Mesodermal cell (in vitro differentiated cells): ENCODE measurements around the gene COX10.
"Not testable (repeated sequence)": the region's sequence is repeated elsewhere in the genome, so short reads cannot be mapped to it uniquely, and the experiment has no call there.

Source experiments
- H3K27ac ChIP-seq: 2 replicates; pipeline ENCODE4 v1.7.0; 2013; ENCODE audit warnings: mild to moderate bottlenecking, low read depth, low read length, moderate library complexity; ENCODE audit not compliant: severe bottlenecking
- H3K36me3 ChIP-seq: 2 replicates; pipeline ENCODE4 v1.7.1; 2013; ENCODE audit warnings: mild to moderate bottlenecking, low read length, moderate library complexity; ENCODE audit not compliant: control insufficient read depth, insufficient read depth
- H3K4me1 ChIP-seq: one replicate; pipeline ENCODE4 v1.7.1; 2013; ENCODE audit warnings: mild to moderate bottlenecking, low read length; ENCODE audit not compliant: insufficient read depth, control insufficient read depth, poor library complexity, severe bottlenecking
- H3K4me3 ChIP-seq: 2 replicates; pipeline ENCODE4 v1.7.0; 2013; ENCODE audit warnings: low read length, control low read depth, mild to moderate bottlenecking; ENCODE audit not compliant: insufficient read depth, poor library complexity, severe bottlenecking; ENCODE audit errors: extremely low read depth
- H3K9me3 ChIP-seq: 2 replicates; pipeline ENCODE4 v1.7.1; 2013; ENCODE audit warnings: mild to moderate bottlenecking, low read length, moderate library complexity; ENCODE audit not compliant: control insufficient read depth
- WGBS, 2 experiments: methylation state at CpG; one replicate each; pipeline ENCODE4 v1.1.5; 2013; ENCODE audit warnings: missing lambda C conversion rate in 2 of 2; ENCODE audit not compliant: insufficient coverage in 2 of 2; 5-methylcytosine and 5-hydroxymethylcytosine counted together

COX10 gene

DNA sequence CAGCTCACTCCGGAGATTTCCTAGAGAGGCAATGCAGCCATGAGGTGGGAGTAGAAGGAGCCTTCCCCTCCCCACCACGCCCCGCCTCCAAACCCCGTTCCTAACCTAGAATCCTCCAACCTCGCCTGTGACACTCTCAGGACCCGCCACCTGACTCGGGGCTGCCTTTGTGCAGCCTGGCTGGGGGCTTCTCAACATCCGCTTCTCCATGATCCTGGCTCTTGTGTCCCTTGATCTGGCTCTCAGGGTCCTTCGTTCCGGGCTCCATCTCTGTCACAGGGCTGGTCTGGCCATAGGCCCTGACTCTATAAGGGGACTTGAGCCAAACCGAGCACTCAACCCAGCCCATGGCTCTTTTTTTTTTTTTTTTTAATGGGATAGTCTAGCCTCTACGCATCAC, 143.1 kb downstream of the COX10 start:
- Histone ChIP-seq H3K4me1 (no peaks in the 10 kb centered on the region), H3K4me3 (no peak overlapping the region), H3K36me3 (peaks cover 5% of the 10 kb centered on the region), H3K27ac (no peak overlapping the region), H3K9me3 (peaks cover 11% of the 10 kb centered on the region)
- 96 to 98% methylated on average over 5 to 11 of the region's 12 CpGs for WGBS, 2 experiments

DNA sequence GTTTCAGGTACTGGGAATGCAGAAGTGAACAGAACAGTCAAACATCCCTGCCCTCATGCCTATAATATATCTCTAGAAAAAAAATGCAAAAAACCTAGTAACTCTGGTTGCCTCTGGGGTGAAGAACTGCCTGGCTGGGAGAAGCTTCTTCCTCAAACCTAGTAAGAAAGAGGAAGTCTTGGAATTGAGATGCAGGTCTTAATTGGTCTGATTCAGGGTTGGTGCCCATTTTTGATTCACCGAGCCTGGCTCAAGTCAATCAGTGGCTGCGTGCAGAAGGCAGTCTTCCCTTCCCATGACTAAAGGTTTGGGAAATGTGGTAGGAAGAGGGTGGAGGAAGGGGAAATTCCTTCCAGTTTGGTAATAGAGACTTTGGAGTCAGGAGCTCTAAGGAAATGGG, 145.0 kb downstream of the COX10 start:
- H3K4me1 ChIP-seq: no peaks in the 10 kb centered on the region
- H3K9me3 ChIP-seq: peaks cover 11% of the 10 kb centered on the region
- H3K36me3 ChIP-seq: no peaks in the 10 kb centered on the region
- H3K27ac ChIP-seq: no peak overlapping the region
- H3K4me3 ChIP-seq: no peak overlapping the region
- WGBS, 2 experiments: 75 to 94% methylated on average over 2 of the region's 2 CpGs

- H3K27ac ChIP-seq: no peak overlapping the region
- 93 to 95% methylated on average over 4 of the region's 4 CpGs for WGBS, 2 experiments
- no peaks in the 10 kb centered on the region for H3K9me3 ChIP-seq
- H3K4me1 ChIP-seq: no peaks in the 10 kb centered on the region
- H3K36me3 ChIP-seq: no peaks in the 10 kb centered on the region
- H3K4me3 ChIP-seq: no peak overlapping the region
These were observed 153.3 kb downstream of the COX10 start for GRCh38 chr17:14222611-14223010.

DNA sequence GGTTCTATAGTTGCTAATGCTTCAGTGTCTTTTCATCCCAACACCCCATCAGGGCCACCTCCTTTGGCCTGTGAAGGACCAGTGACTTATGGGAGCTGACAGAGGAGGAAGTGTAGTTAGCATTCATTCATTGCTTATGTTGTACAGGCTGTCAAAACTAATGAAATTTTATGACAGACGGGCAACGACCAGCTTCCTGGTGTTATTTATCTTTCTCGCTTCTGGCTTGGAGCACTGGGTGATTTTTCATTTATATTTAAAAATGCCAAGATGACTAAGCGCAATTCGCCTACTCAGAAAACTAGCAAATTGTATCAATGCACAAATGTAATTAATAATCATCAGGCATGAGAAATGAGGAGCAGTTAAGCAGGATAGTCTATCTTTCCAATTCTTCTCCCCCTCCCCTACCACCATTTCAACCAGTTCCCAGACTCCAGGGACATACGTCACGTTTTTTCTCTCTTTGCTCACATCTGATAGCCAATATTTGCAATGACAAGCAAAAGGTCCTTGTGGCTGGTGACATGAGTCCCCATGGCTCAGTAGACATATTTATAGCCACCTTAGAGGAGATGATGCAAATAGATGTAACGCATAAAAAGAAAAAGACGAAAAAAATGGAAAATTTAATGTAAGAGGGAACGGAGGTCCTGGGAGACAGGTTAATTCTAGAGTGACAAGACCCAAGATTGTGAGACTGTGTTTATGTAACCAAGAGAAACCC, 156.1 kb downstream of the COX10 start:
- no peaks in the 10 kb centered on the region for H3K9me3 ChIP-seq
- H3K27ac ChIP-seq: no peak overlapping the region
- H3K4me1 ChIP-seq: peaks cover 3% of the 10 kb centered on the region
- no peak overlapping the region for H3K4me3 ChIP-seq
- H3K36me3 ChIP-seq: no peaks in the 10 kb centered on the region
- 88 to 97% methylated on average over 6 of the region's 10 CpGs for WGBS, 2 experiments

- Histone ChIP-seq H3K9me3 (no peaks in the 10 kb centered on the region), H3K4me1 (peaks cover 3% of the 10 kb centered on the region), H3K4me3 (no peak overlapping the region), H3K36me3 (no peaks in the 10 kb centered on the region), H3K27ac (no peak overlapping the region)
- WGBS, 2 experiments: 91 to 93% methylated on average over 6 to 7 of the region's 7 CpGs
These were observed 157.7 kb downstream of the COX10 start for GRCh38 chr17:14227052-14227451.

DNA sequence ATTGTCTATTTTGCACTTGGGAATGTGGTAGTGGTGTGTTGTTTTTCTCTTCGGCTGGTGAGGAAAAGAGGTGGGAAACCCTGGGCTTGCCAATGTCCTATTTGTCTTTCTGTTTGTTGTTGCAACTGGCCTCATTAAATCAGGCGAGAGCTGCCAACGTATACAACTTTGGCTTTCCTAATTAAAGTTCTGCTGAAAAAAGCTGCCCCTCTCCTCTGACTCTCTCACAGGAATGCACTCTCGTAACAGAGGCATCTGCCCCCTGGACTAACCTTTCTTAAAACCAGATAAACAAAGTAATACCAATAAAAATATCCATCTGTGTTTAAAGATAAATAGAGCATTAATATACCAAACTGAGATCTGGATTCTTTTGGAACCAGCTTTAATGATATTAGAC, 159.6 kb downstream of the COX10 start:
- WGBS, 2 experiments: 61 to 87% methylated on average over 2 of the region's 4 CpGs
- no peak overlapping the region for H3K27ac ChIP-seq
- H3K9me3 ChIP-seq: no peaks in the 10 kb centered on the region
- peaks cover 3% of the 10 kb centered on the region for H3K4me1 ChIP-seq
- H3K4me3 ChIP-seq: no peak overlapping the region
- H3K36me3 ChIP-seq: no peaks in the 10 kb centered on the region

GRCh38 chr17:14231187-14231586, 161.9 kb downstream of the COX10 start:
- 80% methylated on average over 1 of the region's 6 CpGs; no CpG with 5 or more reads in 1 of the 2 experiments for WGBS, 2 experiments
- not testable (repeated sequence) for H3K36me3 ChIP-seq, H3K4me3 ChIP-seq, H3K4me1 ChIP-seq, H3K27ac ChIP-seq, H3K9me3 ChIP-seq

GRCh38 chr17:14235047-14235446, 165.7 kb downstream of the COX10 start:
- WGBS, 2 experiments: no CpG with 5 or more reads among the region's 2 CpGs
- not testable (repeated sequence) for H3K9me3 ChIP-seq, H3K4me3 ChIP-seq, H3K27ac ChIP-seq, H3K4me1 ChIP-seq, H3K36me3 ChIP-seq

- H3K9me3 ChIP-seq, H3K27ac ChIP-seq, H3K36me3 ChIP-seq, H3K4me3 ChIP-seq, H3K4me1 ChIP-seq: not testable (repeated sequence)
- 60 to 100% methylated on average over 1 of the region's 9 CpGs for WGBS, 2 experiments
These were observed 166.7 kb downstream of the COX10 start for GRCh38 chr17:14236032-14236431.

DNA sequence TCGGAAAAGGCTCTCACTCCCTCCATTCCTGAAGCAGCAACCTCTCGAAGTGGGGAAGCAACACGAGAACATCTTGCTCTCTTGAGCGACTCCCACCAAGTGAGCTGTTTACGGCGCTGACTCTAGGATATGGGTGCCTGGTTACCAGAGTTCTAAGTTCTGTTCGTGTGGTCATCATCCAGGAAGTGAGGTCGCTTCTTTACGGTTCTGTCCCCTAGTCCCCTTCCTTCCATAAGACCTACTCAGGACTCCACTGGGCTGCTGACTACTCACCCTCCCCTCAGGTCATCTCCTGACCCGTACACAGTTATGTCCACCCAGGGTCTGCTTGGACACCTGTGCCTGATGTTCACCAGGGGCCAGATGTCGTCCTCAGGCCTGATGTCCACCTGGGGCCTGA, 167.5 kb downstream of the COX10 start, which contains the start of gene CDRT15:
Gene CDRT15 (minus strand): TSS at position 101 of the 400 bp plus-strand sequence. CDS start 29 bp downstream, at position 72.
- 94 to 100% methylated on average over 5 to 7 of the region's 11 CpGs for WGBS, 2 experiments
- not testable (repeated sequence) for H3K4me1 ChIP-seq, H3K36me3 ChIP-seq, H3K27ac ChIP-seq, H3K9me3 ChIP-seq, H3K4me3 ChIP-seq

DNA sequence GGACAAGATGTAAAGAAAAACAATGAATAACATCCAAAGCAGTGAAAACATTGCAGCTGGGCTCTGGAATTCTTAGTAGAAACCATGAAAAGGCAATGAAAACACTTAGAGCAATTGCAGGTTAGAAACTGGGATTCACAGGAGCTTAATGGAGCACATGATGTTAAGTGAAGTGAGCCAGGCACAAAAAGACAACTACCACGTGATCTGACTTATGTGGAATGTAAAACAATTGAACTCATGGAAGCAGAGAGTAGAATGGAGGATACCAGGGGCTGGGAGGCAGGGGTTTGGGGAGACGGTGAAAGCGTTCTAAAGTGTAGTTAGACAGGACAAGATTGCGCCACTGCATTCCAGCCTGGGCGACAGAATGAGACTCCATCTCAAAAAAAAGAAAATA, 170.0 kb downstream of the COX10 start:
- not testable (repeated sequence) for H3K36me3 ChIP-seq, H3K9me3 ChIP-seq, H3K4me3 ChIP-seq, H3K4me1 ChIP-seq, H3K27ac ChIP-seq
- WGBS, 2 experiments: no CpG with 5 or more reads among the region's 5 CpGs
